NCI-H128 (cell line): ENCODE results near the gene CRYL1.

Experiments
- DNase-seq: peaks from one replicate; lab custom pipeline; 2025; ENCODE audit not compliant: unreplicated experiment; lab: John Stamatoyannopoulos, UW

The CRYL1 gene

GRCh38 chr13:20428666-20429644 lies 96.7 kb downstream of the CRYL1 start:
- DNase-seq = no peak

- DNase-seq = no peak
Observed at GRCh38 chr13:20426766-20427448, 98.8 kb downstream of the CRYL1 start.

DNA sequence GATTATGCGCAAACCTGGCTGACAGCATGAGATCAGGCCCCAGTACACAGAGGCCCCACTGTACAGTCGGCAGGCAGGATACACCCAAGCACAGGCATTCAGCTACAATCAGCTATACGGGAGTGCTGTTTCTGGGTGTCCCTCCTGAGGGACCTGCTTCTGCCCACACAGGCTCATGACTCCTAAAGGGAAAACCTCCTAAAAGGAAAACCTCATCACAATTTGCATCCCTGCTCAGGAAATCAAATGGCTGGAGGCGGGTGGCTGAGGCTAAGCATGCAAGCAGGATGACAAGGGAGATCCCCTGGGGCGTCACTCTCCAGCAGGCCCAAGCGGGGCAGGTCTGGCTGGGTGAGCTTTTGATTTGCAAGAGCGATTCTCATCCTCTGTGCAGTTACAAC lies 99.8 kb downstream of the CRYL1 start:
- no peak for DNase-seq

DNA sequence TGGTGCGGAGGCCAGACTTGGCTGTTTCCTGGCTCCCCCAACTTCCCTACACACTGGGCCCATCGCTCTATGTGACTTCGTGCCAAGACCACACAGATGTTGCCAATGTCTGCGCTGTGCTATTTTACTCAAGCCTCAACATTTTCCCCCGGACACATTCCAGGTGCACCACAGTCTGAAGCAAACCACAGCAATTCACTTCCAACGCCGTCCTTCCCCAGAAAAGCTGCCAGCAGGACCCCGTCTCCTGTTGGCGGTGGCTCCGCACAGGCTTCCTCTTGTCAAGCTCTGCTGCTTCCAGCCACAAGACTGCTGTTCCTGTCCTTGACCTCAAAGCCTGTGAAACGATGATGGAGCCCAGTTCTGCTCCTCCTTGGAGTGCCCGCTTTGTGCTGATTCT lies 100.7 kb downstream of the CRYL1 start:
- no peak for DNase-seq

GRCh38 chr13:20424559-20424852 lies 101.2 kb downstream of the CRYL1 start:
- DNase-seq = no peak

DNA sequence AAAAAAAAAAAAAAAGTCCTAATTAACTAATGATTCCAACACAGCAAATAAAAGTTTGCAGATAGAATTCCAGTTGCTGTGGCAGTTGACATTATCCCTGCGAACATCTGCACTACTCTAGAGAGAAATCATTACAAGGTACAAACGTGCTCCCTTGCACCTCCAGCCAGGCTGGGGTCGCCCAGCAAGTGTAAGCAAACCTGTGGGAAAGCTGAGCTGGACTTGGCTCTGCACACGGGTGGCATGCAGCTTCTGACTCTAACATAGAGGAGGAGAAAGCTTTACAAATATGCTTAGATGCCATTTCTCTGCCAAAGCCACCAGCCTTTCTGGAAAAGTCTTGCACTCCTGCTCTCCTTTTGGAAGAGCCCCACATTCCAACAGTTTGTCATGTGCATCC lies 103.3 kb downstream of the CRYL1 start:
- DNase-seq = no peak

DNA sequence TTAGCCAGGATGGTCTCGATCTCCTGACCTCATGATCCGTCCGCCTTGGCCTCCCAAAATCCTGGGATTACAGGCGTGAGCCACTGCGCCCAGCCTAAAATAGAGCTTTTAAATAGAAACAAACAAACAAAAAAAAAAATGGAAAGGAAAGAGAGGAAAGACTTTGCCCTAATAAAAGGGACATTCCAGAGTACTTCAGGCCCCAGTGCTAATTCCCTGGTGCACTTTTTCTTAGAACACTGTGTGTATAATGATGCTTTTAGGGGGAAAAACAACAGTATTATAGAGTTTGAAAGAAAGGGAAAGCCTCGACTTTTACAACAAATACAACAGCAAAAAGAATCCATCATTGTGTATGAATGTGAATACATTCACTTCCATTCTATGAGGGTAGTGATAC lies 104.7 kb downstream of the CRYL1 start:
- no peak for DNase-seq

GRCh38 chr13:20418953-20419352 lies 106.7 kb downstream of the CRYL1 start:
- no peak for DNase-seq

DNA sequence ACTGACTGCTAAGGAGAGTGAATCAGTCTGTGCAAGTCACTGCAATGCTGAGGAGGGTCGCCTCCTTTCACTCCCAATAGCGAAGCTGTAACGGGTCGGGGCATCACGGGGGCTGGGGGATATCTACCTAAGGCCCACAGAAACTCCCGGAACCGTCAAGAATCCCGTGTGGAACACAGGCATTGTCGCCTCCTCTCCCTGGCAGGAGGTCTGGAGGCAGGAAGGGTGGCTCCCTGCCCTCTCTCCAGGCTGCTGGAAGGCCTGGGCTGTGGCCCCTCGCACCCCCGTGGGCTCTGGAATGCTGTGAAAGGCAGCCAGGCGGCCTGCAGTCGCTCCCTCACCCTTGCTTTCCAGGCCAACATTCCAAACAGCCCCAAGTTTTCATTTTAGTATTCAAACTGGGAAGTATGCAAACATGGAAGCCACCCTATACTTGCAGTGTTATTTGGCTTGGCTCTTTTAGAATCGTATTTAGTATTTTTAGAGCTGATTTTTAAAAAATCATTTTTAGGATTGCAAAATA lies 109.4 kb downstream of the CRYL1 start:
- no peak for DNase-seq

GRCh38 chr13:20415694-20416107 lies 110.0 kb downstream of the CRYL1 start:
- no peak for DNase-seq

- DNase-seq = no peak
Observed at GRCh38 chr13:20415306-20415679, 110.4 kb downstream of the CRYL1 start.

GRCh38 chr13:20414546-20415305 lies 110.9 kb downstream of the CRYL1 start:
- no peak for DNase-seq

DNA sequence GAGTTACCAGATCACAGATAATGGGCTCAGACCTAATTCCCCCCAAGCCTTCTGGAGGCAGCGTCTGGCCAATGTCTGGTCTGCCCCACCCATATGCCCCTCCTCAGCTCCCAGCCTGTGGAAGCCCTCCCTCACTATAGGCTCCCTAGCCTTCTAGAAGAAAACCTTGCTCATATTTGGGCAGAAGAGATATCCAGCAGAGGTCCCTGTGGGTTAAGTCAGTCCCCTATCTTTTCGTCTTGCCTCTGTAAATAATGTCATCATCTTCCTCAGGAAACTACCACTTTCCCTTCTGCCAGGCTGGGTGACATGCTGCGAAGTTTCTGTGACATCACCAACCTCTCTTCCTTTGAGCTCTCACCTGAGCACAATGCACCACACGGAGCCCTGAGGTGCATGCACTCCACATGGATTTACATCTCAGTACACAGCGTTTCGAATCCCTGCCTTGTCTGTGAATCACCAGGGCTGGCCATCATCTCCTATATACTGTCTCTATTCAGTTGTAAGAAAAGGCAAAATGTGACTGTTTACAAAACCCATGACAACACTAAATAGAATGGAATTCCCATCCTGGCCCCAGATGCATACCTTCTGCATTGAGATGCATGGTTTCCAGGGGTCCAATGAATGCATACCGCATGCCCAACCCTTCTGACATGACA lies 112.8 kb downstream of the CRYL1 start:
- DNase-seq = no peak

- DNase-seq = no peak
Observed at GRCh38 chr13:20411638-20412342, 113.9 kb downstream of the CRYL1 start.

DNA sequence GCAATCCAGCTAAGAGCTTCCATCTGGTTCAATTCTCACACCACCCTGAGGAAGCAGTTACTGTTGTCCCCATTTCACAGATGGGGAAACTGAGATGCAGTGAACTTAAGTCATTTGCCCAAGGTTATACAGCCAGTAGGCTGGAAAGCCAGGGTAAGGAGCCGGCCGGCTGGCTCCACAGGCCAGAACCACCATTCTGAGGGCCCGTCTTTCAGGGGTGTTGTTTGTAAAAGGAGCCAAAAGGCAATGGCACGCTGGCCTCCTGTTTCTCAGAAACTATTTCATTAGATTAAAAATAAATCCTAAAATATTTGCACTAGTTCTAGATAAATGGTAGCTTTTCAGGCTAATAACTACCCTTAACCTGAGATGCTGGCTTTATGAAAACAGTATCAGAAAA lies 114.9 kb downstream of the CRYL1 start:
- no peak for DNase-seq

DNA sequence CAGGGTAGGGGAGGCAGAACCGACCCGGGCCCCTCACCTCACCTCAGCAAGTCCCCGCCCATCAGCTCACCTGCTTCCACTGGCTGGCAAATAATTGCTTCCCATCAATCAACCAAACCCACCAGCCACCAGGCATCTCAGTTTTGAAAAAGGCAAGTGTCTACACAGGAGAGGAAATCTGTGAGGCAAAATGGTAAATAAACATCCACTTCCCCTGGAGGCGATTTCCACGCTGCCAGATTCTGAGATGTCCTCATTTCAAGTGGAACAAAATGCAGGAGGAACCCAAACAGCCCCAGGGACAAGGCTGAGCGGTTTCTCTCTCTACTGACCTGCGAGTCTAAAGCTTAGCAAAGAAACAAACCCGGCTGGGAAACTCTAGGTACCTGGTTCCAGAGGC lies 117.5 kb downstream of the CRYL1 start:
- no peak for DNase-seq

DNA sequence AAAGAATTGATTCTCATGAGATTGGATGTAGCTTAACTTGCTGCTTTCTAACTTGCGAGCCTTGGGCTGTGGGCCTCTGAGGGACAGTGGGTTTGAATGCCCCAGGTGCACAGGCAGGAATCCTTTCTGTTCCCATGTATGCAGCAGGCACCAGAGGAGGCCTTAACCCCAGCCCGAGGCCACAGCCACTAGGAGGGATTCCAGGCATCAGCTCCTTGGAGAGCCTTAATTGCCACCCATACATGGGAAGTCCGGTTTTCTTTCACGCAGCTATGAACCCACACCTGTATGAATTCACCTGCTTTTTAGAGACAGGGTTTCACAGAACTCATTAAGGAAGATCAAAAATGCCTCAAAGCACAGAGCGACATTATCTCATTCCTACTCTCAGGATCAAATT lies 117.9 kb downstream of the CRYL1 start:
- no peak for DNase-seq

GRCh38 chr13:20405691-20406090 lies 120.0 kb downstream of the CRYL1 start:
- DNase-seq = no peak

DNA sequence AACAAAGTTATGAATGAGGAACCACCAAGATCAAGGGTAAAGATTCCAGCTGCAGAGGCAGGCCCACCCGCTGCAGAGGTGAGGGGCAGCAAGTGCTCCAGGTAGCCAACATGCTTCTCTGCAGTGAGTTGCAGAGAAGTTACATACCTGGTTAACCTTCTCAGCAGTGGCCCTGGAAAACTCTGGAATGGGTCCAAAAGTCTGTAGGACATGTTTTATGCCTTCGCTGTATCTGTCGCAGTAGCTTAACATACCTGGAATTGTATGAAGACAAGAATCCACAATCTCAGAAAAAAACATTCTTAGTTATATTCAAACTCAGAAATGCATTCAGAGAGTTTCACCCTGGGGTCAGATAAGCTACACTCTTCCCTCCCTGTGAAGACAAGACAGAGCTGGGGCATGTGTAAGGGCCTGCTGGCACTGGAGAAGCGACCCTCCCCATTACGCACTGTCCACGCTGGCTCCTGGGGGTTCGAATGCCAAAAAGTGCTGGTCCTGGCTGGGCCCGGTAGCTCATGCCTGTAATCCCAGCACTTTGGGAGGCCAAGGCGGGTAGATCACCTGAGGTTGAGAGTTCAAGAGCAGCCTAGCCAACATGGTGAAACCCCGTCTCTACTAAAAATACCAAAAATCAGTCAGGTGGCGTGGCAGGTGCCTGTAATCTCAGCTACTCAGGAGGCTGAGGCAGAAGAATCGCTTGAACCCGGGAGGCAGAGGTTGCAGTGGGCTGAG lies 121.0 kb downstream of the CRYL1 start:
- DNase-seq = no peak

- DNase-seq = no peak
Observed at GRCh38 chr13:20403826-20404225, 121.8 kb downstream of the CRYL1 start.
